NCI-H510A treated with DMSO at 0.1 percent for 48 hours (cell line): Measurements from ENCODE around the gene CDSN.
"Not testable (repeated sequence)": the region's sequence is repeated elsewhere in the genome, so short reads cannot be mapped to it uniquely, and the experiment has no call there.

Source experiments
- DNase-seq: peaks from one replicate; lab custom pipeline; 2025; lab: John Stamatoyannopoulos, UW

CDSN gene

DNA sequence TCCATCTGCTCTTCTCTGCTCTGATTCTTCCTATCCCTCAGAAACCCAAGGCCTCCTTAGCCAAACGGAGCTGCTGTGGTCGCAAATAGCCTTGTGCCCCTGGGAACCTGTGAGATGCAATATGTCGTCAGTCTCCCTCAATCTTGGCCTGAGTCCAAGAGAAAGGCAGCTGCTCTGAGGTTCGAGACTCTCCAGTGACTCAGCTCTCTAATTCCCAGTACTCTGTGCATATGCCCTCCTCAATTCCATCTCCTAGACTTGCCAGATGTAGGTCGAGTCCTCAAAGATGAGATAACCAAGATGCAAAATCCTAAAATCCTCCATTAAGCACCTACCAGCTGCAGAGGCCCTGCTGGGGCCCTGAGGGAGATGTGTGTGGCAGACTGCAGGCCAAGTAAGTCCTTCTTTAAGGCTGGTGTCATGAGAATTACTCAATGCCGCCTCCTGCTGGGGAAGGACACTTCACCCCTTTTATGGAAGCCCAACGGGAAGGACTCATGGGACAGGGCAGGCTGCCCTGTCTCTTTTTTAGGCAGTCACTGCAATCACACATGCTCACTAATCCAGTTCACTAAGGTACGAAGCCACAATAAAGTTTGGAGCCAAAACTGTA is 36.4 kb downstream of the CDSN start:
- no peak for DNase-seq

DNA sequence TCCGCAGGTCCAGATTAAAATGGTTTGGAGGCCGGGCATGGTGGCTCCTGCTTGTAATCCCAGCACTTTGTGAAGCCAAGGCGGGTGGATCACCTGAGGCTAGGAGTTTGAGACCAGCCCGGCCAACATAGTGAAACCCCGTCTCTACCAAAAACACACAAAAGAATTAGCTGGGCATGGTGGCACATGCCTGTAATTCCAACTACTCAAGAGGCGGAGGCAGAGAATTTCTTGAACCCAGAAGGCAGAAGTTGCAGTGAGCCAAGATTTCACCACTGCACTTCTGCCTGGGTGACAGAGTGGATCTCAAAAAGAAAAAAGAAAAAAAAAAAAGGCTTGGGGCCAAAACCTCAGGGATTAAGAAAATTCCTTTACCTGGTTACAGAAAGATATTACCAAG is 38.4 kb downstream of the CDSN start:
- no peak for DNase-seq

GRCh38 chr6:31079656-31080261 is 40.5 kb downstream of the CDSN start:
- DNase-seq, result peak; percentile 70

- no peak for DNase-seq
Measured at GRCh38 chr6:31076611-31077010, 43.6 kb downstream of the CDSN start.

- DNase-seq, result no peak
Measured at GRCh38 chr6:31075528-31075927, 44.7 kb downstream of the CDSN start.

- DNase-seq, result no peak
Measured at GRCh38 chr6:31074401-31074800, 45.8 kb downstream of the CDSN start.

GRCh38 chr6:31070711-31071197 is 49.5 kb downstream of the CDSN start:
- DNase-seq, result no peak

DNA sequence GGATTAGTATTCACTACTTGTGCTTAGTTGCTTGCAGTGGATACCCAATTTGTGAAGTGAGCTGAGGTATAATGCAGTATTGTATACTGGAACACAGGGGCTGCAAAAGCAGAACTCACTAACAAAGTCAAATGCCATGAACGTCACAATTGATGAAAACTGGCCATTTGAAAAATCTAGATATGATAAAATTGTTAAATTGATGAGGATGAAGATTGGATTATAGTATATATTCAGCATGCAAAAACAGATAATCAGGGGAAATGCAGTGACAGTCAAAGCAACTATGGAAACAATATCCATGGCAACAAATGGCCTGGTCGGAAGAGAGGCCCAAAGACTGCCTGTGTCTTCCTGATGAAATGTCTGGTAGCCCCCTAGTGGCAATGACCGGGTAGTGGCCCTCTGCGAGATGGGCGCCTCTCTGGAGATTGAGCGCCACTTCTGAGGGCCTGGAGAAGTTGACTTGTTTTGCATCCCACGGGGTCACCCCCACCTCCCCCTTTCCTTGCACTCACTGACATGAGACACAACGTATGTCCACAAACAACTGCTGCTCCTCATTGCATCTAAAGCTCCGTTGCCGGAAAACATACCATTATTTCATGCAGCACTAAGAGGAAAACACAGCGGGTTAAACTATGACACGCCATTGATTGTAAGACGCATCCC is 51.4 kb downstream of the CDSN start:
- DNase-seq, result peak; percentile 76

DNA sequence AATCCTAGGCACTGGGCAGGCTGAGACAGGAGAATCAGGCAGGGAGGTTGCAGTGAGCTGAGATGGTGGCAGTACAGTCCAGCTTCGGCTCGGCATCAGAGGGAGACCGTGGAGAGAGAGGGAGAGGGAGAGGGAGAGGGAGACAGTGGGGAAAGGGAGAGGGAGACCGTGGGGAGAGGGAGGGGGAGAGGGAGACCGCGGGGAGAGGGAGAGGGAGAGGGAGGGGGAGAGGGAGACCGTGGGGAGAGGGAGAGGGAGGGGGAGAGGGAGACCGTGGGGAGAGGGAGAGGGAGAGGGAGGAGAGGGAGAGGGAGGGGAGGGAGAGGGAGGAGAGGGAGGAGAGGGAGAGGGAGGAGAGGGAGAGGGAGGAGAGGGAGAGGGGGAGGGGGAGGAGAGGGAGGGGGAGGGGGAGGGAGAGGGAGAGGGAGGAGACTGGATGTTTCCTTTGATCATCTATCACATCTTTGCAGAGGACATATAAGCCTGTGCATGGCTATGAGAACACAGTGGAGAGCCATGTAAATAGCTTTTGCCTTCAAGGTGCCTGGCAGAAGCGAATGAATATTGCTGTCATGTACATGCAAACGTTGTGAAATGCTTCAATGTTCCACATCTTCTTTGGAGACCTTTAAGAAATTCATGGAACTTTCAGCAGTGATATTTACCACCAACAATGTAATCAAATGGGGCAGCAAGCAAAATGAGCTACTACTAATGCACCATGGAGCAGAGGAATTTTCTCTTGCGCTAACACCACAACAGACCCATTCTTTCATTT is 52.2 kb downstream of the CDSN start:
- DNase-seq, result not testable (repeated sequence)

DNA sequence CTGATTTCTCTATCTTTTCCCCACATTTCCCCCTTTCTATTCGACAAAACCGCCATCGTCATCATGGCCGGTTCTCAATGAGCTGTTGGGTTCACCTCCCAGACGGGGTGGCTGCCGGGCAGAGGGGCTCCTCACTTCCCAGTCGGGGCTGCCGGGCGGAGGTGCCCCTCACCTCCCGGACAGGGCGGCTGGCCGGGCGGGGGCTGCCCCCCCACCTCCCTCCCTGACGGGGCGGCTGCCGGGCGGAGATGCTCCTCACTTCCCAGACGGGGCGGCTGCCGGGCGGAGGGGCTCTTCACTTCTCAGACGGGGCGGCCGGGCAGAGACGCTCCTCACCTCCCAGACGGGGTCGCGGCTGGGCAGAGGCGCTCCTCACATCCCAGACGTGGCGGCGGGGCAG is 53.2 kb downstream of the CDSN start:
- DNase-seq, result not testable (repeated sequence)

DNA sequence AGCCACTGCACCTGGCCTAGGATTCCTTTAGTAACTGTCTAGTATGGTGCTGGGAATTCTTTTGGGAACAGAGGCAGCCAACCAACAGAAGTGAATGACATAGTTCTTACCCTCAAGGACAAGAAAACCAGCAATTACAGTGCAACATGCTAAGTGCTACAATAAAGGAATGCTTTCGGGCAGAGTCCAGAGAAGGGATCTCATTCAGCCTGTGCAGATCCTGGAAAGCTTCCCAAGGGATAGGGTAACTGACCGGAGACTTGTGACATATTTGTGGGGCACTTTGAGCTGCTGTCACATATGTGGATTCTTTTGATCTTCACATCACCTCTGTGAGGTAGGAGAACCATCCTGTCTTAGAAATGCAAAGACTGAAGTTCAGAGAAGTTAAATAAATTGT is 54.7 kb downstream of the CDSN start:
- DNase-seq, result no peak
